Peyer's patch (tissue), 4 donors: Measurements from ENCODE around the gene GLS2. TPM values are rescaled to one million over a fixed set of nuclear protein-coding genes. Genes with fewer than 3 reads are reported as not detected.

Experiments used
- DNase-seq, 3 donors: peaks; one replicate each; pipeline ENCODE4 v3.0.0-alpha.2; 2017 to 2019
- H3K27ac ChIP-seq, 4 donors: fragments of 200-600 bp; sonication (generic); one replicate each; pipeline ENCODE4 v1.5.1; 2016 to 2019
- H3K27me3 ChIP-seq, 2 donors: fragments of 200-600 bp; sonication (generic); one replicate each; pipeline ENCODE4 v1.5.1; 2019
- H3K36me3 ChIP-seq, 3 donors: fragments of 200-600 bp; sonication (generic); one replicate each; pipeline ENCODE4 v1.5.1; 2016 to 2019
- H3K4me1 ChIP-seq, 4 donors: fragments of 200-600 bp; sonication (generic); one replicate each; pipeline ENCODE4 v1.5.1; 2016 to 2019
- H3K4me3 ChIP-seq, 4 donors: fragments of 200-600 bp; sonication (generic); 1 replicate in 3 of 4; 2 replicates in 1 of 4; pipeline ENCODE4 v1.5.1; 2016 to 2019; ENCODE audit warnings: mild to moderate bottlenecking in 1 of 4
- H3K9me3 ChIP-seq, 4 donors: fragments of 200-600 bp; sonication (generic); one replicate each; pipeline ENCODE4 v1.5.1; 2016 to 2019; ENCODE audit warnings: mild to moderate bottlenecking in 1 of 4
- POLR2A ChIP-seq, 2 donors: fragments of 450-650 bp; IDR thresholded peaks; one replicate each; pipeline ENCODE4 v1.5.1; 2017; ENCODE audit warnings: antibody characterized with exemption in 2 of 2, mild to moderate bottlenecking in 2 of 2, moderate library complexity in 2 of 2
- total RNA-seq, 4 donors: library from RNA; depleted of rRNA; stranded (reverse); fragments of >200 nt; gene quantifications; one replicate each; pipeline ENCODE4 v1.1.0, GENCODE V29; 2016
- TF ChIP-seq, protein P1 (sequence below), 6 experiments: fragments of 450-650 bp in 4 of 6; fragments of 200-600 bp in 2 of 6; sonication (generic) in 1 of 6; IDR thresholded peaks; one replicate each; pipeline ENCODE4 v1.5.1; 2017 to 2019; ENCODE audit warnings: antibody characterized with exemption in 6 of 6, mild to moderate bottlenecking in 3 of 6, moderate library complexity in 1 of 6

GLS2 gene
- total RNA-seq = 1 to 10 TPM; 1.5 to 6.6 (median 2.6) TPM

GRCh38 chr12:56488041-56488955 lies at the start of gene GLS2:
GLS2 (minus strand) TSS chr12:56488161; CDS start chr12:56488118, 43 bp downstream.
- H3K4me3 ChIP-seq = peak within 1 kb of the TSS; percentile 43 to 77 (median 64)
- H3K27ac ChIP-seq = peak within 1 kb of the TSS in 1 of 4 donors; percentile 75

DNA sequence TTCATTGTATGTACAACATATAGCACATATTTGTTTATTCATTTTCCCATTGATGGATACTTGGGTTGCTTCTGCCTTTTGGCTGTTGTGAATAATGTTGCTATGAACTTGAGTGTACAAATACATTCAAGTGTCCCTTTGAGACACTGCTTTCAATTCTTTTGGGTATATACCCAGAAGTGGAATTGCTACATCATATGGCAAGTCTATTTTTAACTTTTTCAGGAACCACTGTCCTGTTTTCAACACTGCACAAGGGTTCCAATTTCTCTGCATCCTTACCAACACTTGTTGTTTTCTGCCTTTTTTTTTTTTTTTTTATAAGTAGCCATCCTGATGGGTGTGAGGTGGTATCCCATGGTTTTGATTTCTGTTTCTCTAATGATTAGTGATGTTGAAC lies 49.6 kb upstream of the GLS2 start:
- no peaks in the 10 kb centered on the region for H3K9me3 ChIP-seq
- no peak overlapping the region for H3K27ac ChIP-seq
- H3K36me3 ChIP-seq = no peaks in the 10 kb centered on the region
- H3K27me3 ChIP-seq = no peaks in the 10 kb centered on the region
- TF ChIP-seq, protein P1, sequence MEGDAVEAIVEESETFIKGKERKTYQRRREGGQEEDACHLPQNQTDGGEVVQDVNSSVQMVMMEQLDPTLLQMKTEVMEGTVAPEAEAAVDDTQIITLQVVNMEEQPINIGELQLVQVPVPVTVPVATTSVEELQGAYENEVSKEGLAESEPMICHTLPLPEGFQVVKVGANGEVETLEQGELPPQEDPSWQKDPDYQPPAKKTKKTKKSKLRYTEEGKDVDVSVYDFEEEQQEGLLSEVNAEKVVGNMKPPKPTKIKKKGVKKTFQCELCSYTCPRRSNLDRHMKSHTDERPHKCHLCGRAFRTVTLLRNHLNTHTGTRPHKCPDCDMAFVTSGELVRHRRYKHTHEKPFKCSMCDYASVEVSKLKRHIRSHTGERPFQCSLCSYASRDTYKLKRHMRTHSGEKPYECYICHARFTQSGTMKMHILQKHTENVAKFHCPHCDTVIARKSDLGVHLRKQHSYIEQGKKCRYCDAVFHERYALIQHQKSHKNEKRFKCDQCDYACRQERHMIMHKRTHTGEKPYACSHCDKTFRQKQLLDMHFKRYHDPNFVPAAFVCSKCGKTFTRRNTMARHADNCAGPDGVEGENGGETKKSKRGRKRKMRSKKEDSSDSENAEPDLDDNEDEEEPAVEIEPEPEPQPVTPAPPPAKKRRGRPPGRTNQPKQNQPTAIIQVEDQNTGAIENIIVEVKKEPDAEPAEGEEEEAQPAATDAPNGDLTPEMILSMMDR (IDR thresholded peaks at IDR 0.05) = no peak
- TF ChIP-seq POLR2A (IDR thresholded peaks at IDR 0.05) = no peak
- no peak overlapping the region for H3K4me3 ChIP-seq
- no peaks in the 10 kb centered on the region for H3K4me1 ChIP-seq
- DNase-seq = no peak

More at GRCh38 chr12:56488041-56488955, at the start of gene GLS2:
- H3K36me3 ChIP-seq = no peaks in the 10 kb centered on the region
- H3K4me1 ChIP-seq = peaks cover 0 to 12% (median 3%) of the 10 kb centered on the region in 4 donors
- H3K9me3 ChIP-seq = no peaks in the 10 kb centered on the region
- H3K27me3 ChIP-seq = no peaks in the 10 kb centered on the region
- peak; percentile 77 to 91 (median 82) for DNase-seq
- TF ChIP-seq POLR2A (IDR thresholded peaks at IDR 0.05) = no peak
- TF ChIP-seq, protein P1 (IDR thresholded peaks at IDR 0.05) = no peak

- no peak for DNase-seq
- TF ChIP-seq POLR2A (IDR thresholded peaks at IDR 0.05) = no peak
- TF ChIP-seq, protein P1 (IDR thresholded peaks at IDR 0.05) = no peak
- Histone ChIP-seq H3K27ac (peak overlapping the region in 1 of 4 donors; percentile 10), H3K36me3 (no peaks in the 10 kb centered on the region), H3K4me3 (no peak overlapping the region), H3K27me3 (no peaks in the 10 kb centered on the region), H3K4me1 (peaks cover 0 to 22% (median 0%) of the 10 kb centered on the region in 4 donors), H3K9me3 (no peaks in the 10 kb centered on the region)
Observed at GRCh38 chr12:56530390-56531055, 42.6 kb upstream of the GLS2 start.

- Histone ChIP-seq H3K36me3 (no peaks in the 10 kb centered on the region), H3K9me3 (no peaks in the 10 kb centered on the region), H3K4me3 (no peak overlapping the region), H3K4me1 (peaks cover 0 to 22% (median 0%) of the 10 kb centered on the region in 4 donors), H3K27ac (no peak overlapping the region), H3K27me3 (no peaks in the 10 kb centered on the region)
- TF ChIP-seq, protein P1 (IDR thresholded peaks at IDR 0.05) = no peak
- no peak for TF ChIP-seq POLR2A (IDR thresholded peaks at IDR 0.05)
- DNase-seq = no peak
Observed at GRCh38 chr12:56529656-56530055, 41.7 kb upstream of the GLS2 start.

GRCh38 chr12:56528846-56529245 lies 40.9 kb upstream of the GLS2 start:
- no peak overlapping the region for H3K4me3 ChIP-seq

More at GRCh38 chr12:56528846-56529245, 40.9 kb upstream of the GLS2 start:
- Histone ChIP-seq H3K9me3 (no peaks in the 10 kb centered on the region), H3K27me3 (no peaks in the 10 kb centered on the region), H3K4me1 (peaks cover 0 to 22% (median 0%) of the 10 kb centered on the region in 4 donors), H3K27ac (no peak overlapping the region), H3K36me3 (no peaks in the 10 kb centered on the region)
- no peak for DNase-seq
- no peak for TF ChIP-seq POLR2A (IDR thresholded peaks at IDR 0.05)
- TF ChIP-seq, protein P1 (IDR thresholded peaks at IDR 0.05) = no peak
